Tibial nerve (tissue), 4 donors: ENCODE measurements around the gene SPDYE4. TPM values are rescaled to one million over a fixed set of nuclear protein-coding genes. Genes with fewer than 3 reads are reported as not detected.

Source experiments
- DNase-seq, 2 donors: peaks; one replicate each; pipeline ENCODE4 v3.0.0-alpha.2; 2019; ENCODE audit warnings: low spot score in 2 of 2
- H3K27ac ChIP-seq, 4 donors: fragments of 200-600 bp; sonication (generic) in 3 of 4; one replicate each; pipeline ENCODE4 v1.5.1; 2017 to 2019; ENCODE audit warnings: mild to moderate bottlenecking in 1 of 4
- H3K27me3 ChIP-seq, 2 donors: fragments of 200-600 bp; sonication (generic) in 1 of 2; one replicate each; pipeline versions ENCODE4 v1.5.1 to v1.6.0; 2017 to 2019
- H3K36me3 ChIP-seq, 3 donors: fragments of 200-600 bp; sonication (generic); one replicate each; pipeline ENCODE4 v1.5.1; 2018 to 2019
- H3K4me1 ChIP-seq, 4 donors: fragments of 200-600 bp; sonication (generic) in 3 of 4; one replicate each; pipeline ENCODE4 v1.5.1; 2017 to 2019
- H3K4me3 ChIP-seq, 4 donors: fragments of 200-600 bp; sonication (generic) in 3 of 4; one replicate each; pipeline ENCODE4 v1.5.1; 2017 to 2019; ENCODE audit warnings: mild to moderate bottlenecking in 1 of 4, moderate library complexity in 1 of 4
- H3K9me3 ChIP-seq, 4 donors: fragments of 200-600 bp; sonication (generic) in 3 of 4; one replicate each; pipeline ENCODE4 v1.5.1; 2017 to 2019
- EP300 ChIP-seq, 2 donors: sonication (generic); formaldehyde crosslinking; IDR thresholded peaks; one replicate each; pipeline ENCODE4 v1.6.1; 2017; ENCODE audit warnings: antibody characterized with exemption in 2 of 2, mild to moderate bottlenecking in 1 of 2
- POLR2A ChIP-seq, 2 donors: fragments of 450-650 bp; IDR thresholded peaks; one replicate each; pipeline ENCODE4 v1.6.1; 2017; ENCODE audit warnings: antibody characterized with exemption in 2 of 2, mild to moderate bottlenecking in 2 of 2, moderate library complexity in 2 of 2
- WGBS, 2 donors: methylation state at CpG; one replicate each; pipeline ENCODE4 v1.1.5; 2018; 5-methylcytosine and 5-hydroxymethylcytosine counted together
- total RNA-seq, 4 donors: library from RNA; depleted of rRNA; stranded (reverse); fragments of >200 nt; gene quantifications; one replicate each; pipeline ENCODE4 v1.1.0, GENCODE V29; 2016
- TF ChIP-seq, protein P1 (sequence below), 5 experiments: fragments of 200-600 bp in 3 of 5; fragments of 450-650 bp in 2 of 5; sonication (generic) in 3 of 5; IDR thresholded peaks; one replicate each; pipeline ENCODE4 v1.5.1; 2016 to 2019; ENCODE audit warnings: antibody characterized with exemption in 5 of 5, mild to moderate bottlenecking in 3 of 5, moderate library complexity in 2 of 5

SPDYE4 gene
- total RNA-seq, 4 donors from 2014 or later, result not detected

DNA sequence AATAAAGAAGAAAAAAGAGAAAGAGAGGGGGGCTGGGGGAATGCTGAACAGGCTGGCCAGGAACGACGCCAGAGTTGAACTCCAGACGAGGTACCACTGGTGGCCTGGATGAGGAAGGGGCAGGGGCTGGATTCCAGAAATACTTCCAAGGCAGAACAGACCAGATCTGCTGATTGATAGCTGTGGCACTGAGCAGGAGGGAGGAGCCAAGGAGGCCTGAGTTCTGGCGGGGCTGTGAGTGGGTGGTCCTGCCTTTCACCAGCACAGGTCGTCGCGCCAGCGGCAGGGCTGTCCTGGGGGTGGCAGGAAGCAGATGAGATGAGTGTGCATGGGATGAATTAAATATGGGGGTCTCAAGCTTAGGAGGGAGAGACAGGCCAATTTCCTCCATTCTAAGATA is 19.2 kb downstream of the SPDYE4 start:
- Histone ChIP-seq H3K4me1 (no peaks in the 10 kb centered on the region), H3K4me3 (no peak overlapping the region), H3K36me3 (no peaks in the 10 kb centered on the region), H3K27ac (no peak overlapping the region), H3K9me3 (no peaks in the 10 kb centered on the region), H3K27me3 (no peaks in the 10 kb centered on the region)
- no peak for DNase-seq
- WGBS, 2 donors, result 28 to 29% methylated on average over 8 of the region's 8 CpGs
- no peak for TF ChIP-seq POLR2A (IDR thresholded peaks at IDR 0.05)
- TF ChIP-seq EP300 (IDR thresholded peaks at IDR 0.05), result no peak
- TF ChIP-seq, protein P1, sequence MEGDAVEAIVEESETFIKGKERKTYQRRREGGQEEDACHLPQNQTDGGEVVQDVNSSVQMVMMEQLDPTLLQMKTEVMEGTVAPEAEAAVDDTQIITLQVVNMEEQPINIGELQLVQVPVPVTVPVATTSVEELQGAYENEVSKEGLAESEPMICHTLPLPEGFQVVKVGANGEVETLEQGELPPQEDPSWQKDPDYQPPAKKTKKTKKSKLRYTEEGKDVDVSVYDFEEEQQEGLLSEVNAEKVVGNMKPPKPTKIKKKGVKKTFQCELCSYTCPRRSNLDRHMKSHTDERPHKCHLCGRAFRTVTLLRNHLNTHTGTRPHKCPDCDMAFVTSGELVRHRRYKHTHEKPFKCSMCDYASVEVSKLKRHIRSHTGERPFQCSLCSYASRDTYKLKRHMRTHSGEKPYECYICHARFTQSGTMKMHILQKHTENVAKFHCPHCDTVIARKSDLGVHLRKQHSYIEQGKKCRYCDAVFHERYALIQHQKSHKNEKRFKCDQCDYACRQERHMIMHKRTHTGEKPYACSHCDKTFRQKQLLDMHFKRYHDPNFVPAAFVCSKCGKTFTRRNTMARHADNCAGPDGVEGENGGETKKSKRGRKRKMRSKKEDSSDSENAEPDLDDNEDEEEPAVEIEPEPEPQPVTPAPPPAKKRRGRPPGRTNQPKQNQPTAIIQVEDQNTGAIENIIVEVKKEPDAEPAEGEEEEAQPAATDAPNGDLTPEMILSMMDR (IDR thresholded peaks at IDR 0.05), result no peak

DNA sequence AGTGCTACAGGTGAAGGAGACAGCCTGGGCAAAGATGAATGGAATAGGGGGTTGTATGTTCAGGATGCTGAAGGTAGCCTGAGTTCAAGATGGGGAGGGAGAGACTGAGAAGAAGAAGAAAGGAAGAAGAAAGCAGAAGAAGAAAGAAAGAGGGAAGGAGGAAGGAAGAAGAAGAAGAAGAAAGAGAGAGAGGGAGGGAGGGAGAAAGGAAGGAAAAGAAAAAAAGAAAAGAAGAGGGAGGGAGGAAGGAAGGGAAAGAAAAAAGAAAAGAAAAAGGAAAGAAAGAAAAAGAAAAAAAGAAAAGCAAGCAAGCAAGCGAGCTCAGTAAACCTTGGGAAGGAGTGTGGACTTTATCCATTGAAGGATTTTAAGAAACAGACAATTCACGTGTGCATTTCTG is 21.6 kb downstream of the SPDYE4 start:
- no peaks in the 10 kb centered on the region for H3K36me3 ChIP-seq
- no peak overlapping the region for H3K27ac ChIP-seq
- no peak for DNase-seq
- H3K9me3 ChIP-seq, result no peaks in the 10 kb centered on the region
- no peaks in the 10 kb centered on the region for H3K27me3 ChIP-seq
- 72 to 73% methylated on average over 2 of the region's 2 CpGs for WGBS, 2 donors
- no peak overlapping the region for H3K4me3 ChIP-seq
- TF ChIP-seq, protein P1 (IDR thresholded peaks at IDR 0.05), result no peak
- no peak for TF ChIP-seq EP300 (IDR thresholded peaks at IDR 0.05)
- H3K4me1 ChIP-seq, result no peaks in the 10 kb centered on the region

DNA sequence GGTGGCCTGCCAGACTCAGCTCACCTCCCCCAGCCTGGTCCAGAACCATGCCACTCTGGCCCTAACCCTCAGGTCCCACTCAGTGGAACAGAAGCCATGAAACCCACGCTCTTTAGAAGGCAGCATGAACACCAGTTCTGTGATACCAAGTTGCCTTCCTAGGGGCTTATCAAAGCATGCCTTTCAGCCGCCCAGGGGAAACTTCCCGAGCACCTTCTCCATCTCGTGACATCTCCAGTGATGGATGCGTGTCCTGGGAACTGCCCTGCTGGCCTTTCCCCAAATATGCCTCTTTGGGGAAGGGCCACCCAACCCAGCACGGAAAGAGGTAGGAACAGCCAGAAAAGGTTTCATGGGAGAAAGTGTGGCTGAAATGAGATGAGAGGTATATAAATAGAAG is 22.0 kb downstream of the SPDYE4 start:
- TF ChIP-seq EP300 (IDR thresholded peaks at IDR 0.05) (no peak), POLR2A (IDR thresholded peaks at IDR 0.05) (no peak)
- TF ChIP-seq, protein P1 (IDR thresholded peaks at IDR 0.05), result no peak
- Histone ChIP-seq H3K4me1 (no peaks in the 10 kb centered on the region), H3K36me3 (no peaks in the 10 kb centered on the region), H3K27me3 (no peaks in the 10 kb centered on the region), H3K27ac (no peak overlapping the region), H3K4me3 (no peak overlapping the region), H3K9me3 (no peaks in the 10 kb centered on the region)
- WGBS, 2 donors, result 75 to 86% methylated on average over 6 of the region's 6 CpGs
- no peak for DNase-seq

DNA sequence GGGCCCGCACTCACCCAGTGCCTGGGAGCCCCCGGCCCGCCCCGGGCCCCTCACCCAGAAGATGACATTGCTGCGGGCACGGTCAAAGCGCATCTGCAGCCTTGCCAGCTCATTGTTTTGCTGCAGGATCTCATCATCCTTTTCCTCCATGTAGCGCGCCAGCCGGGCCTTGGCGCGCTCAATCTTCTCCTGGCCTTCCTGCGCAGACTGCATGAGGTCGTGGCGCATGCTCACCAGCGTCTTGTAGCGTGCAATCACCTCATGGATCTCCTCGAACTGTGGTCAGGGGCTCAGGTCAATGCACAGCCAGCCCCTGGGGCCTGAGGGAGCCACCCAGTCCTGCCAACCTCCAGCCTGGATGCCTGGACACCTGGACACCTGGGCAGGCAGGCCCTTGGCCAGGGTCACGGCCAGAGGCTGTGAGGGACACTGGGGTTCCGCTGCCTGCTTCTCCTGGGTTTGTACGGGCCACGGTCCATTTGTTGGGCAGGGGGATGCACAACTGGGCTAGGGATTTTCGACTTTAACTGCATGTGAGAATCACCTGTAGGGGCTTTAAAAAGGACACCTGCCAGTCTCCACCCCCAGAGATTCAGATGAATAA is 22.9 kb downstream of the SPDYE4 start:
- Histone ChIP-seq H3K9me3 (no peaks in the 10 kb centered on the region), H3K4me3 (no peak overlapping the region), H3K27me3 (no peaks in the 10 kb centered on the region), H3K27ac (no peak overlapping the region), H3K36me3 (no peaks in the 10 kb centered on the region), H3K4me1 (no peaks in the 10 kb centered on the region)
- TF ChIP-seq EP300 (IDR thresholded peaks at IDR 0.05) (no peak), POLR2A (IDR thresholded peaks at IDR 0.05) (no peak)
- TF ChIP-seq, protein P1 (IDR thresholded peaks at IDR 0.05), result no peak
- 90 to 95% methylated on average over 23 of the region's 23 CpGs for WGBS, 2 donors
- DNase-seq, result no peak

DNA sequence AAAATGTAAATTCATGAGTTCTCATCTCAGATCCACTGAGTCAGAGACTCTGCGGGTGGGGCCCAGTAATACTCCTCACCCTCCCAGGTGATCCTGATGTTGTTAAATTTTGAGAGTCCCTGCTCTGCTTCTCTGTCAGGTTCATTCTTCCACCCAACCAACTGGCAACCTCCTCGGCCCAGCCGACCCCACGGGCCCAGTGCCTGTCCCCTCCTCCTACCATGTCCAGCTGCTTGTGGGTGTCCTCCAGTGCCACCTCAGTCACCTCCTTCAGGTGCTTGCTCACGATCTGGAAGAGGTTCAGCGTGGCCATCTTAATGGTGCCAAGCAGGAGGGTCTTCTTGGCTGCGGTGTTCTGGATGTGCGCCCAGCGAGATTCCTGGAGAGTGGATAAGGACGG is 23.5 kb downstream of the SPDYE4 start:
- WGBS, 2 donors, result 97 to 99% methylated on average over 10 of the region's 10 CpGs
- TF ChIP-seq, protein P1 (IDR thresholded peaks at IDR 0.05), result no peak
- TF ChIP-seq EP300 (IDR thresholded peaks at IDR 0.05), result no peak
- no peaks in the 10 kb centered on the region for H3K27me3 ChIP-seq

More for the DNA sequence above, 23.5 kb downstream of the SPDYE4 start:
- Histone ChIP-seq H3K36me3 (no peaks in the 10 kb centered on the region), H3K4me1 (no peaks in the 10 kb centered on the region), H3K9me3 (no peaks in the 10 kb centered on the region), H3K27ac (no peak overlapping the region), H3K4me3 (no peak overlapping the region)
- DNase-seq, result no peak
